Activated T-cell treated with anti-CD3 and anti-CD28 coated beads, Interleukin-2, amount 50 U/mL, for 72 hours (primary cell): ENCODE measurements around the gene CNTNAP5. TPM values are rescaled to one million over a fixed set of nuclear protein-coding genes. Genes with fewer than 3 reads are reported as not detected.

Experiments
- ATAC-seq, 2 donors: fragments of 150-1000 bp; cut with Tn5 transposase; replicated peaks in 1 of 2; 2 replicates each; pipeline ENCODE4 v1.10.0; 2021; ENCODE audit warnings: moderate library complexity in 2 of 2, mild to moderate bottlenecking in 1 of 2
- DNase-seq, 2 donors: peaks; one replicate each; pipeline ENCODE4 v3.0.0; 2021 to 2022; ENCODE audit warnings: mixed read lengths in 1 of 2
- H3K27ac Mint-ChIP-seq: one replicate; pipeline ENCODE4 v1.8.0; 2022; ENCODE audit warnings: mild to moderate bottlenecking, moderate library complexity, mixed read lengths
- H3K27me3 Mint-ChIP-seq: one replicate; pipeline ENCODE4 v1.8.0; 2022; ENCODE audit warnings: low read depth, mixed read lengths
- H3K36me3 Mint-ChIP-seq, 2 donors: one replicate each; pipeline ENCODE4 v1.8.0; 2022; ENCODE audit warnings: mixed read lengths in 2 of 2, mild to moderate bottlenecking in 1 of 2; ENCODE audit not compliant: insufficient read depth in 2 of 2
- H3K4me1 Mint-ChIP-seq: one replicate; pipeline ENCODE4 v1.8.0; 2022; ENCODE audit warnings: low read depth, mixed read lengths
- H3K4me3 Mint-ChIP-seq, 2 donors: one replicate each; pipeline ENCODE4 v1.8.0; 2022; ENCODE audit warnings: mild to moderate bottlenecking in 2 of 2, mixed read lengths in 2 of 2, moderate library complexity in 2 of 2
- H3K9me3 Mint-ChIP-seq, 2 donors: one replicate each; pipeline ENCODE4 v1.8.0; 2022; ENCODE audit warnings: mixed read lengths in 2 of 2
- total RNA-seq, 2 donors: library from RNA; stranded (reverse); gene quantifications; one replicate each; pipeline ENCODE4 v1.2.3, GENCODE V29; 2022

CNTNAP5 gene
- total RNA-seq, 2 donors from 2014 or later, result not detected

DNA sequence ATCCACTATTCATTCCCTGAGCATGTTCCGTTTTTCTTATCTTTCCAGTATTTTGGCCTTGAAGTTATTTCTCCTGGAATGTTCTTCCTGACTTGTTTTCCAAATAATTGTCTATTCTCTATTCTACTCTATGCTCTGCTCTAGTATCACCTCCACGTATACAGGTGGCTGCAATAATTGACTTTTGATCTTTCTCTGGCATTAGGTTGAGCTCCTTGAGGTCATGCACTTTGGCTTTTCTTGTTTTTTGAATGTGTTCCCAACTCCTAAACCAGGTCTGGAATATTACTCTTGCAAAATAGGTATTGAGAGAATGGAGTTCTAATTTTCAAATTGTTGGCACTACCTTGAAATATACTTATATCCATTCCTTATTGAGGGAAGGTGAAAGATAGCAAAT, 550.4 kb downstream of the CNTNAP5 start:
- peaks cover 0 to 2% of the 10 kb centered on the region in 2 donors for H3K36me3 Mint-ChIP-seq
- peaks cover 8 to 10% of the 10 kb centered on the region in 2 donors for H3K9me3 Mint-ChIP-seq
- no peak for DNase-seq
- H3K4me3 Mint-ChIP-seq, result no peak overlapping the region
- H3K4me1 Mint-ChIP-seq, result no peaks in the 10 kb centered on the region
- ATAC-seq, result no peak
- no peaks in the 10 kb centered on the region for H3K27me3 Mint-ChIP-seq
- no peak overlapping the region for H3K27ac Mint-ChIP-seq

- Mint-ChIP-seq H3K36me3 (peaks cover 0 to 4% of the 10 kb centered on the region in 2 donors), H3K4me1 (no peaks in the 10 kb centered on the region), H3K4me3 (no peak overlapping the region), H3K9me3 (peaks cover 11% of the 10 kb centered on the region in 2 donors), H3K27ac (no peak overlapping the region), H3K27me3 (no peaks in the 10 kb centered on the region)
- no peak for DNase-seq
- ATAC-seq, result no peak
Measured at GRCh38 chr2:124580263-124580662, 555.2 kb downstream of the CNTNAP5 start.

- H3K4me3 Mint-ChIP-seq, result no peak overlapping the region
- peaks cover 0 to 3% of the 10 kb centered on the region in 2 donors for H3K36me3 Mint-ChIP-seq
- no peak for ATAC-seq
- H3K9me3 Mint-ChIP-seq, result peaks cover 8 to 10% of the 10 kb centered on the region in 2 donors
- H3K27ac Mint-ChIP-seq, result no peak overlapping the region
- DNase-seq, result no peak
- no peaks in the 10 kb centered on the region for H3K27me3 Mint-ChIP-seq
- no peaks in the 10 kb centered on the region for H3K4me1 Mint-ChIP-seq
Measured at GRCh38 chr2:124582387-124582786, 557.3 kb downstream of the CNTNAP5 start.

DNA sequence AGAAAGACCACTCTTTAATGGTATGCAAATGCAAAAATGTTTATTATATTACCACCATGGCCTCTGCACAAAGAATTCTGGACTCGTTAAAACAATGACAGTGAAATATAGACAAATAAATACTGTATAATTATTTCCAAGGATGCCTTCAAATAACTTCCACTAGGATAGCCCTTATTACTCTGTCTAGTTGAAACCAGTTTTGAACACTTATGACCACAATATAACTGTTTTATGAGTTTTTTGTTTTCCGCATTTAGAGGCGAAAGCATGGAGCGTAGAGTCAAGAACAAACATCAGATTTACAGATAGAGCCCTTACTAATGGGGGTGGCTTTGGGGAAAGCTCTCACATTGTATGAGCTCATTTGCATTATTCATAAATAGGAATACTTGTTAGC, 559.5 kb downstream of the CNTNAP5 start:
- peaks cover 5 to 7% of the 10 kb centered on the region in 2 donors for H3K9me3 Mint-ChIP-seq
- H3K27me3 Mint-ChIP-seq, result no peaks in the 10 kb centered on the region
- peaks cover 0 to 2% of the 10 kb centered on the region in 2 donors for H3K36me3 Mint-ChIP-seq
- ATAC-seq (no peak), DNase-seq (no peak)
- H3K4me3 Mint-ChIP-seq, result no peak overlapping the region
- no peak overlapping the region for H3K27ac Mint-ChIP-seq
- no peaks in the 10 kb centered on the region for H3K4me1 Mint-ChIP-seq

GRCh38 chr2:124585277-124585676, 560.2 kb downstream of the CNTNAP5 start:
- Mint-ChIP-seq H3K9me3 (peaks cover 7 to 8% of the 10 kb centered on the region in 2 donors), H3K4me1 (no peaks in the 10 kb centered on the region), H3K27ac (no peak overlapping the region), H3K4me3 (no peak overlapping the region), H3K36me3 (peaks cover 0 to 2% of the 10 kb centered on the region in 2 donors), H3K27me3 (no peaks in the 10 kb centered on the region)
- ATAC-seq (no peak), DNase-seq (no peak)

DNA sequence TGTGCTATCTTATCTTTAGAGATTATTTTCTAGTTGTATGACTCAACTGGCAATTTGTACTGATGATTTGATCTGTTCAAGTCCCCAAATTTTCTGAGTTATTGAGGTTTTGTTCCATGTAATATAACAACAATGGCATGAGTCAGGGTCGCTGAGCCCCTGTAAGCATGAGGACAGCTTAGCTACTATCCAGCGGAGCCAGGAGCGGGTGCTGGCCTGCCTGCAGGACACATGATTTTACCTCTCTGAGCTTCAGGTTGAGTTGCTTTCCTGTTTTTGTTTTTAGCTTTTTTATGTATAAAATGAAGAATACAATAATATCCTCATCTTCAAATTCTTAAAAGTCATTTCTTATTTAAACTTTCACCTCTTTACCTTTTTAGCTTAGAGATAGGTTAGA, 561.1 kb downstream of the CNTNAP5 start:
- H3K27ac Mint-ChIP-seq, result no peak overlapping the region
- DNase-seq (no peak), ATAC-seq (no peak)
- H3K4me3 Mint-ChIP-seq, result no peak overlapping the region
- H3K4me1 Mint-ChIP-seq, result no peaks in the 10 kb centered on the region
- peaks cover 3 to 6% of the 10 kb centered on the region in 2 donors for H3K9me3 Mint-ChIP-seq
- H3K36me3 Mint-ChIP-seq, result peaks cover 0 to 2% of the 10 kb centered on the region in 2 donors
- H3K27me3 Mint-ChIP-seq, result no peaks in the 10 kb centered on the region

GRCh38 chr2:124586835-124587234, 561.7 kb downstream of the CNTNAP5 start:
- no peak for DNase-seq
- no peaks in the 10 kb centered on the region for H3K27me3 Mint-ChIP-seq
- no peak for ATAC-seq
- H3K4me1 Mint-ChIP-seq, result no peaks in the 10 kb centered on the region
- no peak overlapping the region for H3K4me3 Mint-ChIP-seq
- H3K36me3 Mint-ChIP-seq, result peaks cover 0 to 2% of the 10 kb centered on the region in 2 donors
- peaks cover 3 to 6% of the 10 kb centered on the region in 2 donors for H3K9me3 Mint-ChIP-seq
- H3K27ac Mint-ChIP-seq, result no peak overlapping the region

DNA sequence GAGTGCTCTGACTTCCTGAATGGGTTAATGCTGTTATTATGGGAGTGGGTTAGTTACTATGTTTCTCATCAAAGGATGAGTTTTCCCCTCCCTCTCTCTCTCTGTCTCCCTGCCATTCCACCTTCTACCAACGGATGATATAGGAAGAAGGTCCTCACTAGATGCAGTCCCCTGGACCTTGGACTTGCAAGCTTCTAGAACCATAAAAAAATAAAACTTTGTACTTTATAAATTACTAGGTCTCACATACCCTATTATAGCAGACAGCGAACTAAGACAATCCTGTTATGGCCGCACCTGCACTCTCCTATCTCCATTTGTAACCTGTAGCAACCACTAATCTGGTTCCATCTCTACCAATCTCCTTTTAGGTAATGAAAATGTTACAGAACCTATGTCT, 564.9 kb downstream of the CNTNAP5 start:
- peaks cover 3 to 6% of the 10 kb centered on the region in 2 donors for H3K9me3 Mint-ChIP-seq
- H3K4me1 Mint-ChIP-seq, result no peaks in the 10 kb centered on the region
- no peak overlapping the region for H3K4me3 Mint-ChIP-seq
- no peaks in the 10 kb centered on the region for H3K36me3 Mint-ChIP-seq
- ATAC-seq (no peak), DNase-seq (no peak)
- no peaks in the 10 kb centered on the region for H3K27me3 Mint-ChIP-seq
- no peak overlapping the region for H3K27ac Mint-ChIP-seq

- DNase-seq (no peak), ATAC-seq (no peak)
- H3K27ac Mint-ChIP-seq, result no peak overlapping the region
- no peaks in the 10 kb centered on the region for H3K27me3 Mint-ChIP-seq
- H3K4me3 Mint-ChIP-seq, result no peak overlapping the region
- H3K9me3 Mint-ChIP-seq, result peaks cover 1 to 10% of the 10 kb centered on the region in 2 donors
- H3K36me3 Mint-ChIP-seq, result peaks cover 0 to 6% of the 10 kb centered on the region in 2 donors
- no peaks in the 10 kb centered on the region for H3K4me1 Mint-ChIP-seq
Measured at GRCh38 chr2:124602759-124603158, 577.7 kb downstream of the CNTNAP5 start.

- H3K27ac Mint-ChIP-seq, result no peak overlapping the region
- H3K27me3 Mint-ChIP-seq, result no peaks in the 10 kb centered on the region
- no peaks in the 10 kb centered on the region for H3K36me3 Mint-ChIP-seq
- H3K4me3 Mint-ChIP-seq, result no peak overlapping the region
- ATAC-seq (no peak), DNase-seq (no peak)
- H3K4me1 Mint-ChIP-seq, result no peaks in the 10 kb centered on the region
- peaks cover 3 to 6% of the 10 kb centered on the region in 2 donors for H3K9me3 Mint-ChIP-seq
Measured at GRCh38 chr2:124604940-124605339, 579.9 kb downstream of the CNTNAP5 start.

DNA sequence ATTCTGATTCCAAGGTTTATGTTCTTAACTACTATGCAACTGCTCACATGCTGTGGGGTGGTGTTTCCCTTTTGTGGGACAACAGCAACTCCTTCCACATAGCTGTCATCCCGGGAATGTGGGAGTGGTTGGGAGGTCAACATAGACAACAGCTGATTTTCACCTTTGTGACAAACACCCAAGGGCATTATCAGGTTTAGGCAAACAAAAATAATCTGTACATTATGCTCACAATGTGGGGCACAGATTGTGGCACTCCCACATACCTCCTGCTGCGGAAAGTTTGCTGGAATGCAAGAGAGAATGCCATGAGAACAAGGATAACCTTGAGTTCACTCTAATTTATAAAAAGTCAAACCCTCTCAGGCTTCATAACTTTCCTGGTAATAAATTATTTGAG, 582.6 kb downstream of the CNTNAP5 start:
- Mint-ChIP-seq H3K27me3 (no peaks in the 10 kb centered on the region), H3K36me3 (no peaks in the 10 kb centered on the region), H3K4me1 (no peaks in the 10 kb centered on the region), H3K9me3 (peaks cover 3% of the 10 kb centered on the region in 2 donors), H3K27ac (no peak overlapping the region), H3K4me3 (no peak overlapping the region)
- ATAC-seq, result no peak
- DNase-seq, result no peak

GRCh38 chr2:124609667-124610066, 584.6 kb downstream of the CNTNAP5 start:
- H3K4me1 Mint-ChIP-seq, result no peaks in the 10 kb centered on the region
- H3K36me3 Mint-ChIP-seq, result no peaks in the 10 kb centered on the region
- DNase-seq (no peak), ATAC-seq (no peak)
- peaks cover 1% of the 10 kb centered on the region in 2 donors for H3K9me3 Mint-ChIP-seq
- H3K27ac Mint-ChIP-seq, result no peak overlapping the region
- H3K27me3 Mint-ChIP-seq, result no peaks in the 10 kb centered on the region
- H3K4me3 Mint-ChIP-seq, result no peak overlapping the region

DNA sequence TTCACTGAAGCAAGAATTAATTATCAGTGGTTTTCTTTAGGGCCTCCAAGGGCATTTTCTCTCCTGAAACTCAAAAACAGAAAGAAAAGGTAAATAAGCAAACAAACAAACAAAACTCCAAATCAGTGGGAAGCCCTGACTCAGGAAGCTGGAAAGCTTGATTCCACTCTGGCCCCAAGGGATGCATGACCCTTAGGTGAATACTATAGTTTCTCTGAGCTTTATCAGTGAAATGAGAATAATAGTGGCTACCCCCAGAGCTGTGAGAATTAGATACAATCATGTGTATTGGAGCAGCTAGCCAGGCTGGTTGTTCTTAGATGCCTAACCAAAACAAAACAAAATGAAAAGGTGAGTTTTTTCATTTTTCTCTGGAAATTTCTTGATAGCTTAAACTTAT, 585.1 kb downstream of the CNTNAP5 start:
- no peak for ATAC-seq
- H3K4me1 Mint-ChIP-seq, result no peaks in the 10 kb centered on the region
- no peak overlapping the region for H3K4me3 Mint-ChIP-seq

GRCh38 chr2:124610866-124611265, 585.8 kb downstream of the CNTNAP5 start:
- Mint-ChIP-seq H3K27ac (no peak overlapping the region), H3K9me3 (peaks cover 1% of the 10 kb centered on the region in 2 donors), H3K4me3 (no peak overlapping the region), H3K36me3 (no peaks in the 10 kb centered on the region), H3K27me3 (no peaks in the 10 kb centered on the region), H3K4me1 (no peaks in the 10 kb centered on the region)
- no peak for DNase-seq
- no peak for ATAC-seq

More for the DNA sequence above, 585.1 kb downstream of the CNTNAP5 start:
- H3K27me3 Mint-ChIP-seq, result no peaks in the 10 kb centered on the region
- no peak for DNase-seq
- no peak overlapping the region for H3K27ac Mint-ChIP-seq
- H3K9me3 Mint-ChIP-seq, result peaks cover 1% of the 10 kb centered on the region in 2 donors
- no peaks in the 10 kb centered on the region for H3K36me3 Mint-ChIP-seq
